ENCODE measurements around the gene P2RX3. TPM values are rescaled to one million over a fixed set of nuclear protein-coding genes. Genes with fewer than 3 reads are reported as not detected.

The P2RX3 gene
- total RNA-seq, 4 donors from 2014 or later = not detected

DNA sequence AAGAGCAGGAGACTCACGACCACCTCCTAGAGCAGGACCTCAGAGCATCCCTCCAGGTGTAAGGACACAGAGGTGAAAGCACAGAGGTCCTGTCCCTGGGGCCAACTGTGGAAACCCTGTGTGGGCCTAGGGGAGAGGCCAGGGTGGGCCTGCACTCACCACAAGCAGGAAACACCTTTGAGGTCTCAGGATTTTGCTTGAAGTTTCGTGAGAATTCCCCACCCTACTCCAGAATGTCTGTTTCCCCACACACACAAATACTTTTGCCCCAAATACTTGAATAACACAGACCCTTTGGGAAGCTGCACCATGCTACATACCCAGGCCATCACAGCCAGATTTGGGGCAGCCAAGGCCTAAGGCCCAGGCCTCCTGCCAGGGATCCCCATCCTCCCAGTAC, 70.6 kb downstream of the P2RX3 start:
- Histone ChIP-seq H3K4me1 (peaks cover 12% of the 10 kb centered on the region), H3K27ac (no peak overlapping the region), H3K27me3 (no peaks in the 10 kb centered on the region), H3K9me3 (no peaks in the 10 kb centered on the region), H3K36me3 (peaks cover 65% of the 10 kb centered on the region), H3K4me3 (no peak overlapping the region)
- no peak for DNase-seq (ENCODE audit: low spot score in 2 of 2)
- 75% methylated on average over 2 of the region's 2 CpGs for WGBS
- TF ChIP-seq POLR2A (IDR thresholded peaks at IDR 0.05) = no peak
- TF ChIP-seq, protein P1, sequence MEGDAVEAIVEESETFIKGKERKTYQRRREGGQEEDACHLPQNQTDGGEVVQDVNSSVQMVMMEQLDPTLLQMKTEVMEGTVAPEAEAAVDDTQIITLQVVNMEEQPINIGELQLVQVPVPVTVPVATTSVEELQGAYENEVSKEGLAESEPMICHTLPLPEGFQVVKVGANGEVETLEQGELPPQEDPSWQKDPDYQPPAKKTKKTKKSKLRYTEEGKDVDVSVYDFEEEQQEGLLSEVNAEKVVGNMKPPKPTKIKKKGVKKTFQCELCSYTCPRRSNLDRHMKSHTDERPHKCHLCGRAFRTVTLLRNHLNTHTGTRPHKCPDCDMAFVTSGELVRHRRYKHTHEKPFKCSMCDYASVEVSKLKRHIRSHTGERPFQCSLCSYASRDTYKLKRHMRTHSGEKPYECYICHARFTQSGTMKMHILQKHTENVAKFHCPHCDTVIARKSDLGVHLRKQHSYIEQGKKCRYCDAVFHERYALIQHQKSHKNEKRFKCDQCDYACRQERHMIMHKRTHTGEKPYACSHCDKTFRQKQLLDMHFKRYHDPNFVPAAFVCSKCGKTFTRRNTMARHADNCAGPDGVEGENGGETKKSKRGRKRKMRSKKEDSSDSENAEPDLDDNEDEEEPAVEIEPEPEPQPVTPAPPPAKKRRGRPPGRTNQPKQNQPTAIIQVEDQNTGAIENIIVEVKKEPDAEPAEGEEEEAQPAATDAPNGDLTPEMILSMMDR (IDR thresholded peaks at IDR 0.05) = no peak
- no peak for TF ChIP-seq EP300 (IDR thresholded peaks at IDR 0.05)
- TF ChIP-seq POLR2AphosphoS5 (IDR thresholded peaks at IDR 0.05) = no peak

DNA sequence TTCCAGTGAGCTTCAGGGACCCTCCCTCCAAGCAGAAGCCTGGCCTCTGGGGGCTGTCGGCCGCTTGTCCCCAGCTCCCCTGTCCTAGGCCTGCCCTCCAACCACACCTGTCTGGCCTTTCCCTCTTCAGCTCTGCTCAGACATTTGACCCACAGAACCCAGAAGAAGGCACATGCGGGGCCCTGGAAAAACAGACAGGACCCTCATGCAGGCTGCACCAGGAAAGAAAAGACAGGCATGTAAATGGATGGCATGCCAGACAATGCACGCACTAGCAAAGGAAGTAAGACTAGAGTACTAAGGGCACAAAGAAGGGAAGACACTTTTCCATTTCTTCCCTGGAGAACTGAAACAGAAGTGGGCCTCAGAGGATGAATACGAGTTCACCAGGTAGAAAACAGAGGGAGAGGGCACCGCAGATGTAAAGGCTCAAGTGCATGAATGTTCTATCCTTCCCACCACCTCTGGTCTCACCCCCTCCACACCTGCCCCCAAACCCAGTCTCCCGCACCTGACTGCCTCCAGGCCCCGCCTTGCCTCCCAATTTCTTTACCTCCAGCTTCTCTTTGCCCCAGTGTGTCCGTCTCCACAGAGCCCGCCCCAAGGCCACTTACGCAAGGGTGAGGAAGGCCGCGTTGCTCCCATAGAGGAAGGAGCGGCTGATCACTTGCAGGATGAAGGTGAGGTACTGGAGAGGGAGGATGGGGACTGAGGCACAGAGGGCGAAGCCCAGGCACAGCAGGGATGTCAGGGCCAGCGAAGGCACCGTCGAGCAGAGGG, 71.4 kb downstream of the P2RX3 start:
- 97% methylated on average over 18 of the region's 18 CpGs for WGBS
- Histone ChIP-seq H3K27ac (no peak overlapping the region), H3K9me3 (no peaks in the 10 kb centered on the region), H3K4me1 (peaks cover 12% of the 10 kb centered on the region), H3K4me3 (no peak overlapping the region), H3K36me3 (peaks cover 72% of the 10 kb centered on the region), H3K27me3 (no peaks in the 10 kb centered on the region)
- TF ChIP-seq POLR2A (IDR thresholded peaks at IDR 0.05) (no peak), POLR2AphosphoS5 (IDR thresholded peaks at IDR 0.05) (no peak), EP300 (IDR thresholded peaks at IDR 0.05) (no peak)
- TF ChIP-seq, protein P1 (IDR thresholded peaks at IDR 0.05) = no peak
- DNase-seq (ENCODE audit: low spot score in 2 of 2) = no peak

DNA sequence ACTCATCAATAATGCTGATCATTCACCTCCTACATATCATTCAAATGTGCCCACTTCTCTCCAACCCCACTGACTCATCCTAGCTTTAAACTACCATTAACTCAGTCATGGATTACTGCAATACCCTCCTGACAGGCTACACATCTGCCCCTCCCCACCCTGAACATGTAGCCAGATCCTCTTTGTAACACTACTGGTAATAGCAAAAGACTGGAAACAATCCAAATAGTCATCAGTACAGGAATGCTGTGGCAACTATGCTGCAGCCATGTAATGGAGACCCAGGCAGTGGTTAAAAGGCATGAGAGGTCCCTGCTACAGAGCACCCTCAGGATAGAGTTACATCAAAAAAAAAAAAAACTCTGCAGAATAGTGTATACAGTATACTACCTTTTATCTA, 72.1 kb downstream of the P2RX3 start:
- no peak overlapping the region for H3K27ac ChIP-seq
- TF ChIP-seq POLR2AphosphoS5 (IDR thresholded peaks at IDR 0.05) (no peak), POLR2A (IDR thresholded peaks at IDR 0.05) (no peak), EP300 (IDR thresholded peaks at IDR 0.05) (no peak)
- TF ChIP-seq, protein P1 (IDR thresholded peaks at IDR 0.05) = no peak
- peaks cover 12% of the 10 kb centered on the region for H3K4me1 ChIP-seq
- H3K36me3 ChIP-seq = peaks cover 80% of the 10 kb centered on the region
- H3K4me3 ChIP-seq = no peak overlapping the region
- H3K9me3 ChIP-seq = no peaks in the 10 kb centered on the region
- DNase-seq (ENCODE audit: low spot score in 2 of 2) = no peak
- H3K27me3 ChIP-seq = no peaks in the 10 kb centered on the region

DNA sequence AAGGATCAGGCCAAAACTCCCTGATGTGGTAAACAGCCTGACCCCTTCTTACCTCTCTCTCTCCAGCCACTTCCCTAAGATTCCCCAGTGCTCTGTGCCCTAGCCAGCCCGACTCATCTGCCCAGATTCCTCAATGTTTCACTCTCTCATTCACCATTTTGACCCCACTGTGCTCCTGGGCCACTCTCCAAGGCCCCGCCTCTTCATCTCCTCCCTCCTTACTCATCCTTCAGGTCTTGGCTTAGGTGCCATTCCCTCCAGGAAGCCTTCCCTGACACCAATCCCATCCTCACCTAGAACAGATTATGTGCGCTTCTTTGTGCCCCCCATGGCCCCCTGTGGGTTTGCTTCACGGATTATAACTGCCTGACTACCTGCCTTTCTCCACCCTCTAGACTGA, 75.5 kb downstream of the P2RX3 start:
- H3K4me3 ChIP-seq = no peak overlapping the region
- no peaks in the 10 kb centered on the region for H3K27me3 ChIP-seq
- DNase-seq (ENCODE audit: low spot score in 2 of 2) = no peak
- no peak overlapping the region for H3K27ac ChIP-seq
- 85% methylated on average over 4 of the region's 4 CpGs for WGBS
- no peak for TF ChIP-seq EP300 (IDR thresholded peaks at IDR 0.05)
- no peak for TF ChIP-seq POLR2A (IDR thresholded peaks at IDR 0.05)
- TF ChIP-seq, protein P1 (IDR thresholded peaks at IDR 0.05) = no peak
- no peak for TF ChIP-seq POLR2AphosphoS5 (IDR thresholded peaks at IDR 0.05)
- peaks cover 9% of the 10 kb centered on the region for H3K4me1 ChIP-seq
- peaks cover 83% of the 10 kb centered on the region for H3K36me3 ChIP-seq
- H3K9me3 ChIP-seq = no peaks in the 10 kb centered on the region

DNA sequence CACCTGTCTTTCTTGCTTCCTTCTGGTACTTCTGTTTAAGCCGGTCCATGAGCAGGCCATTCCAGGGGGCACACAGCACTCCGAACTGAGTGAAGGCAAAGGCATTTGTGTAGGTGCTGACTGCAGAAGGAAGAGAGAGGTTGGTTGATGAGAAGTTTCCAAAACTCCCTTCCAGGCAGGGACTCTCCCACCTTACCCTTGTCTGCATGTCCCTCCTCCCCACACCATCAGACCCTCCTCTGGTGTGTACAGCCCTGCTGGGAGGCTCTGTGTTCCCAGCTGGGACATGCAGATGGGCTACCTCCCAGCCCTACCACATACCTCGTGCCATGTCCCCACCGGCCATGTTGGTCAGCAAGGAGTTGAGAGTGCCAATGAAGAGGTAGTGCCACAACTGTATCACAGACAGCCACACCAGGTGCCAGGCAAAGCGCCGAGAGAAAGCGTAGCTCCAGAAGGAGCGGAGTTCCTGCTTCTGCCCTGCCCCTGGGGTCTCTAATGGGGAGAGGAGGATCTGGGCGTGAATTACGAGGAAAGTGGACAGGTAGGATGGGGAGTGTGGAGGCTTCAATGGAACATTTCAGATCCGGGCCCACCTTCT, 76.6 kb downstream of the P2RX3 start:
- Histone ChIP-seq H3K27ac (no peak overlapping the region), H3K4me3 (no peak overlapping the region), H3K27me3 (no peaks in the 10 kb centered on the region), H3K9me3 (no peaks in the 10 kb centered on the region), H3K36me3 (peaks cover 73% of the 10 kb centered on the region), H3K4me1 (peaks cover 9% of the 10 kb centered on the region)
- no peak for DNase-seq (ENCODE audit: low spot score in 2 of 2)
- TF ChIP-seq POLR2A (IDR thresholded peaks at IDR 0.05) (no peak), POLR2AphosphoS5 (IDR thresholded peaks at IDR 0.05) (no peak), EP300 (IDR thresholded peaks at IDR 0.05) (no peak)
- TF ChIP-seq, protein P1 (IDR thresholded peaks at IDR 0.05) = no peak
- 97% methylated on average over 11 of the region's 11 CpGs for WGBS
